ENCODE results near the gene SLC16A6. TPM values are rescaled to one million over a fixed set of nuclear protein-coding genes. Genes with fewer than 3 reads are reported as not detected.
"Not testable (repeated sequence)": the region's sequence is repeated elsewhere in the genome, so short reads cannot be mapped to it uniquely, and the experiment has no call there.

Gene SLC16A6
- total RNA-seq, 2 donors from 2014 or later = 0.41 to 1.2 TPM

GRCh38 chr17:68231541-68231940 lies 59.4 kb downstream of the SLC16A6 start:
- TF ChIP-seq CTCF (IDR thresholded peaks at IDR 0.05) = no peak
- no peaks in the 10 kb centered on the region for H3K9me3 ChIP-seq
- H3K4me1 ChIP-seq (ENCODE audit: control insufficient read depth in 1 of 2, low read depth in 2 of 2) = peaks cover 0 to 4% of the 10 kb centered on the region in 2 donors
- no peaks in the 10 kb centered on the region for H3K27me3 ChIP-seq (replicated peaks; ENCODE audit: insufficient read depth)
- DNase-seq (ENCODE audit: low spot score) (no peak), ATAC-seq (ENCODE audit: insufficient number of reproducible peaks, low FRiP score, low read depth) (no peak)
- no peak overlapping the region for H3K4me3 ChIP-seq
- H3K27ac ChIP-seq = no peak overlapping the region
- no peaks in the 10 kb centered on the region for H3K36me3 ChIP-seq

GRCh38 chr17:68231131-68231530 lies 59.8 kb downstream of the SLC16A6 start:
- not testable (repeated sequence) for ATAC-seq (ENCODE audit: insufficient number of reproducible peaks, low FRiP score, low read depth); H3K36me3 ChIP-seq; H3K27me3 ChIP-seq (replicated peaks; ENCODE audit: insufficient read depth); DNase-seq (ENCODE audit: low spot score); H3K9me3 ChIP-seq; H3K4me1 ChIP-seq (ENCODE audit: control insufficient read depth in 1 of 2, low read depth in 2 of 2); H3K4me3 ChIP-seq; H3K27ac ChIP-seq

GRCh38 chr17:68229619-68230018 lies 61.3 kb downstream of the SLC16A6 start:
- Histone ChIP-seq H3K4me1 (ENCODE audit: control insufficient read depth in 1 of 2, low read depth in 2 of 2) (peaks cover 0 to 2% of the 10 kb centered on the region in 2 donors), H3K27me3 (replicated peaks; ENCODE audit: insufficient read depth) (no peaks in the 10 kb centered on the region), H3K27ac (no peak overlapping the region), H3K36me3 (no peaks in the 10 kb centered on the region), H3K9me3 (no peaks in the 10 kb centered on the region), H3K4me3 (no peak overlapping the region)
- no peak for ATAC-seq (ENCODE audit: insufficient number of reproducible peaks, low FRiP score, low read depth)
- TF ChIP-seq CTCF (IDR thresholded peaks at IDR 0.05) = no peak
- DNase-seq (ENCODE audit: low spot score) = no peak

GRCh38 chr17:68228817-68229570 lies 61.9 kb downstream of the SLC16A6 start:
- no peak for TF ChIP-seq CTCF (IDR thresholded peaks at IDR 0.05)
- no peaks in the 10 kb centered on the region for H3K36me3 ChIP-seq
- H3K27me3 ChIP-seq (replicated peaks; ENCODE audit: insufficient read depth) = no peaks in the 10 kb centered on the region
- H3K9me3 ChIP-seq = no peaks in the 10 kb centered on the region
- no peak overlapping the region for H3K27ac ChIP-seq
- no peak overlapping the region for H3K4me3 ChIP-seq
- DNase-seq (ENCODE audit: low spot score) (no peak), ATAC-seq (ENCODE audit: insufficient number of reproducible peaks, low FRiP score, low read depth) (no peak)
- no peaks in the 10 kb centered on the region for H3K4me1 ChIP-seq (ENCODE audit: control insufficient read depth in 1 of 2, low read depth in 2 of 2)

GRCh38 chr17:68228039-68228680 lies 62.8 kb downstream of the SLC16A6 start:
- H3K4me3 ChIP-seq; DNase-seq (ENCODE audit: low spot score); H3K4me1 ChIP-seq (ENCODE audit: control insufficient read depth in 1 of 2, low read depth in 2 of 2); H3K36me3 ChIP-seq; ATAC-seq (ENCODE audit: insufficient number of reproducible peaks, low FRiP score, low read depth); H3K27me3 ChIP-seq (replicated peaks; ENCODE audit: insufficient read depth); H3K9me3 ChIP-seq; H3K27ac ChIP-seq: not testable (repeated sequence)

- not testable (repeated sequence) for H3K27ac ChIP-seq; H3K27me3 ChIP-seq (replicated peaks; ENCODE audit: insufficient read depth); H3K4me1 ChIP-seq (ENCODE audit: control insufficient read depth in 1 of 2, low read depth in 2 of 2); H3K4me3 ChIP-seq; DNase-seq (ENCODE audit: low spot score); H3K36me3 ChIP-seq; ATAC-seq (ENCODE audit: insufficient number of reproducible peaks, low FRiP score, low read depth); H3K9me3 ChIP-seq
Observed at GRCh38 chr17:68225055-68225454, 65.9 kb downstream of the SLC16A6 start.

Data from thoracic aorta (tissue), 2 donors.